HG03571 (cell line): Measurements from ENCODE around the gene SHROOM3.

ENCODE experiments used
- ATAC-seq: cut with Tn5 transposase; IDR thresholded peaks from one replicate; pipeline ENCODE4 v1.9.1; 2021; ENCODE audit not compliant: unreplicated experiment

SHROOM3 gene

DNA sequence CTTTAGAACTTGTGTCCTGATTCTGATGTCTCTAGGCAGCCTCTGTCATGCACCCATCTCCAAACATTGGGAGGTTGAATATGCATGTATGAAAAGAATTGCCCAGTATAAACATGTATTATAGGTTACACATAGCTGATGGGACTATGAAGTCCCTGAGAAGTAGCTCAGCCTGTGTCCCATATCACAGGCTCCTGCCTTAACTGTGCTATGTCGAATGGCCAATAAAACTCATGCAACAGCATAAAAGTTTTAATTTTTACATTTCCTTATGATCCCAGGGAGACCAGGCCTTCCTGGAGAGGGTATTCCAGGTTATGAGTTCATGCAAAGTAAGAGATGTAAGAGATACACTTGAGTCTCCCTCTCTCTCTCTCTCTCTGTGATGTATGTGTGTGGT, 217.4 kb downstream of the SHROOM3 start:
- ATAC-seq = no peak

DNA sequence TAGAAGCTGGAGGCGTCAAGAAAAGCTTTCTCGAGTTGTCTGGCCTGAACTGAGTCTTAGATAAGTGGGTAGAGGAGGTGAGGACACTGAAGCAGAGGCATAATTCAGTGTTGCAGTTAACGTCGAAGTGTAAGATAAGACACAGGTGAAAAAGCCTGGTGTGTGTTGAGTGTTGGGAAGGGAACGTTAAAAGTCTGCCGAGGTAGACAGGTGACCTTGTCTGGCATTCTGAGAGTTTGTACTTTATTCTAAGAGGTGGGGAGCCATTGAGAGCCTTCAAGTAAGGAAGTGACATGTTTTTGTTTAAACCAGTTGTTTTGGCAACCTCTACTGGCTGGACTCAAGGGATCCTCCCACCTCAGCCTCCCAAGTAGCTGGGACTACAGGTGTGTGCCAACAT, 219.1 kb downstream of the SHROOM3 start:
- no peak for ATAC-seq

DNA sequence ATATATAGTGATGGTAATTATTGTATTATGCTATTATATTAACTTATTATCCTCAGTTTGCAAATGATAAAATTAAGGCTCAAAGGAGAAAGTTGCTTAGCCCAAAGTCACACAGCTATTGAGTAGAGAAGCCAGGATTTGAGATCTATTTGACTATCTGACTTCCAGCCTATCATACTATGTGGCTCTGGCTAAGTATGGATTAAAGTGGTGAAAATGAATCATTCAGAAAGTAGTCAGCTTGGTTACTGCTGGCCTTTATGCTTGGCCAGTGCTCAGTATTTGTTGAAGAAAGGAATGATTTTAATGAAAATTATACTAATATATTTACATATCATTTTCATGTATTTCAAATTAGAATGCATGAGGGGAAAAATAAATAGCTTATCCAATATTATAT, 219.8 kb downstream of the SHROOM3 start:
- no peak for ATAC-seq

DNA sequence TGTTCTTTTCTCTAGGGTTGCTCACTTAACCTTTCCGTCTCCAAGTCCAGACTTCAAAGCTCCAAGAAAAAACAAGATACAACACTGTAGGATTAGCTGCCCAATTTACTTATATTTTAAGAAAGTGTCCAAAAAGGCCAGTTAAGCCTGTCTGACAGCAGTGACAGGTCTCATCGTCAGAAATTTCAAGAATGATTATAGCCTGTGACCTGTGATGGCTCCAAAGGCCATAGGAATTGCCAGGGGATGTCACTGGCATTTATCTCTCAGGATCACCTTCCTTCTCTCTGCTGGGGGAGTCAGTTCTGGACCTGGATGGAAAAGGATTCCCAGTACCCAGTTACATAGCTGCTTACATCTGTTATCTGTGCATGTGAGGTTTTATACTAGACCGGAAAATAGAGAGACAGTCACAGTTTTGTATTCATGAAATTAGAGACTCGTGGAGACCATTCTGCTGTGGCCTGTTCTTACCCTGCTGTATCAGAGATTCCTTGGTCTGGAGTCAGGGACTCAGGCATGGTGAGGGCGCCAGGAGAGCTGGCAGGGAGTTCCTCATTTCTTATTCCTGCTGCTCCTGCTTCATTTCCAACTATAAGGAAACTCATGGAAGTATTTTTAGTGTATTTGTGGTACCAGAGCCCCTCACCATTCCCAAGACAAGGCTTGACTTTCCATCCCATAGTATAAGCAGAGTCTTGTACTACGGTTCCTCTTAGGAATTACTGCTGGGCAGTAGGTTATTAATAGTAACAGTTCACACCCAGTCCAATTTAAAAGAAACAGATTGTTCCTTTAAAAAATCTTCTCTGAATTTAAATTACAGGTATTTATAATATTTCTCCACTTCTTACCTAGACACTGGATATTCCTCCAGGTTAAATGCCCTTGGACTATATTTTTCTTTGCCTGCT, 220.8 kb downstream of the SHROOM3 start:
- ATAC-seq = no peak

DNA sequence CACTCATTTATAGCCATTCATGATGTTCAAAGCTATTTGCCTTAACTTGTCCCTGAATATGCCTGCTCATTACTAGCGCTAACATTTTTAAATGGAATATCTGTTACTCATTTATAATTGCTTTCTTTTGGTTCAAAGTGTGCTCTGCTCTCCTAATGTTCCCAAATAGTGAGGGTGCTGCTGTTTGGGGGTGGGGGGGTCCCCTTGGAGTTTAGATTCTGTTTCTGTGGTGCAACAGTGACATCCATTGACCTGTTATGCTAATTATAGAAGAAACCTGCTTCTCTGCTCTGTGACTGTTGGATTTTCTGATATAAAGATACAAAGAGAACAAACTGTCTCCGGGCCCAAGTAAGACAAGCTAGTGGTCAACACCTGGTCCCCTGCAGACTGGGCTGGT, 222.4 kb downstream of the SHROOM3 start:
- ATAC-seq = no peak

DNA sequence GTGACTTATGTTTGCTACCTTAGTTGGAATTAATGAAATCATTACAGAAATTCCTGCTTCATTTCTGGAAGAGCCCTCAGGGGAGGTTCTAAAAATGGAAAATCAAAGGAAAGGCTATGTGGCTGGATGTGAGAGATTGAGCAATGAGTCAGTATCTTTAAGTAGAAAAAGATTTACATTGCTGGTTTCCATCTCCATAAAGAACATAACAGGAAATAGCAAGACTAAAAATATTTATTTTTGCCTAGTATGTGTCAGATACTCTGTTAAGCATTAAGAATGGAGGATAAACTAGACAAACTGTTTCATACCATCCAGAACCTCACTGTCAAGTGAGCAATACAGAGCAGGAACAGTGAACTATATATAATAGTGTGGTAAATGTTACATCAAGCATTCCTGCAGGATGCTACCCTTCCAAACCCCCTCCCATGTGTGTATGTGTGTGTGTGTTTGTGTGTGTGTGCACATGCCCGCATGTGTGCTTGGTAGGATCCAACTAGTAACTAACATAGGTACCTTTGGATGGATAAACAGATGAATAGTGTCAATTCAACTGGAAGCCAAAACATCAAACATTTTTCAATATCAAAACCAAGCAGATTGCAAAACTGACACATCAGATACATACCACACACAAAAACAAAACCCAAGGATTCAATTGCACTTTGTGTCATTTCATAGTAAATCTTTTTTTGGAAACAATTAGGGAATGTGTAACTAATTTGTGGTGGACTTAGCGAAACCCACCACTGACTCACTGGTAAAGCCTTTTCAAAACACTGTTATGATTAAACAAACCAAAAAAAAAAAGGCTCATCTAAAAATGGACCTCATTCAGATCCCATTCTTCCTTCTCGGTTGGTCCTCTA, 223.4 kb downstream of the SHROOM3 start:
- no peak for ATAC-seq

DNA sequence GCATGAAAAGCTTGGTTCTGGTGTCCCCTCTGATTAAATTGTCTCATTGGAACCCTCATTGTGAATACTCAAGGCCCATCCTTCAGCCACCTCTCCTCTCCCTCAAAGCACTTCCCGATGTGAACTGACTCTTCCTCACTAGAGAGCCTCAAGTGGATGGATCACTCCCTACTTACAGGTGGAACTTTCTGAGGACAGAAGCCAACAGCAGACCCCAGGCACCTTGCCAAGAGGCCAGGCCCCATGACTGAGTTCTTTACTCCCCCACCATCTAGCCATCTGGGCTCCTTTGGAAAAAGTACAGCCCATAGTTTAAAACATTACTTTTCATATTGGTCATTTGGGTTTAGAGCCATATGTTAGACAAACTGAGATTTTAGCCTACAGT, 224.1 kb downstream of the SHROOM3 start:
- no peak for ATAC-seq

DNA sequence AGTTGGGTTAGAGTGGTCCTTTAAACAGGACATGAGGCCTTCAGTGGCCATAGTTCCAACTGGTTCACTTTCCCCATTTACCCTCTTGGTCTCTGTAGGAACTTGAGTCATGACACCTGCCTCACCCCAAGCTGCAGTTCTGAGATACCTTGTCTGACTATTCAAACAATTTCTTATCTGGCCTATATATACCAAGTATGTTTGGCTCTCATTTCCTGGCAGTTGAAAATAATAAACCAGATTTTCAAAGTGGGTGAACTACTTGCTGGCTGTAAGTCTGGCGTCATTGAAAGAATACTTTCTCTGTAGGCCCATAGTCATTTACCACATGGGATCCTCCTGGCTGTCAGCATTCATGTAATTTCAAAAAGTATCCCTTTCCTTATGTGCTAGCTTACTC, 228.8 kb downstream of the SHROOM3 start:
- ATAC-seq = no peak

DNA sequence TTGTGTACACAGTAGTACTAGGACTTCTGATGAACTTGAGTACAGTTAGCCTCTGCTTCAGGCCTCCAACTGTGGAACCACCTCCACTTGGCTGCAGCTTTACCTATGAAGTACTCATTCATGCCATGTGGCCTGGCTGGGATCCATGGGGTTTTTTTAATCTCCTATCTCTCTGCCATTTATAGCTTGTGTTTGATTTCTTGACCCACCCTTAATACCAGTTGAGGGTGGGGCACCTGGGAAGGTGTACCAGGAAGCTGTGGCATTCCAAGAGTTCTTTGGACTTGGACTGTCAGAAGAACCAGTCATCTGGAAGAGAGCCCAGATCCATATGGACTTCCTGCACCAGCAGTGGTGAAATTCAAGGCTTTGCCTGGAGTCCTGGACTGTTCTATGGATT, 230.1 kb downstream of the SHROOM3 start:
- ATAC-seq = no peak

DNA sequence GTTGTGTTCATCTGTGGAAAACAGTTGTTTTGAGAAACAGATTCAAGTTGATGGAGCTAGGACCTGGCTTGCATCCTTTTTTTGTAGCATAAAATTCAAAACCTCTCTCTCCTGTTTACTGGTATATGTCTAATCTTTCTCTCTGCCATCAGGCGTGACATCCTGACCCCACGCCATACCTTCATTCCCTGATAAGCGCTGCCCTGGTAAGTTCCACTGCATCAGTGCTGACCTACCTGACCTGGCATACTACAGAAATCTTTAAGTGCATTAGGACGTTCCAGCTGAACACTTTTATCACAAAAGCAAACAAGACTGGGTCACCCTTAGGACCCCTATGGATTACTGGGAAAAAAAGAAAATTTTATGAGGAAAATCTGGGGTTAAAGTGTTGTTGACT, 230.7 kb downstream of the SHROOM3 start:
- no peak for ATAC-seq

DNA sequence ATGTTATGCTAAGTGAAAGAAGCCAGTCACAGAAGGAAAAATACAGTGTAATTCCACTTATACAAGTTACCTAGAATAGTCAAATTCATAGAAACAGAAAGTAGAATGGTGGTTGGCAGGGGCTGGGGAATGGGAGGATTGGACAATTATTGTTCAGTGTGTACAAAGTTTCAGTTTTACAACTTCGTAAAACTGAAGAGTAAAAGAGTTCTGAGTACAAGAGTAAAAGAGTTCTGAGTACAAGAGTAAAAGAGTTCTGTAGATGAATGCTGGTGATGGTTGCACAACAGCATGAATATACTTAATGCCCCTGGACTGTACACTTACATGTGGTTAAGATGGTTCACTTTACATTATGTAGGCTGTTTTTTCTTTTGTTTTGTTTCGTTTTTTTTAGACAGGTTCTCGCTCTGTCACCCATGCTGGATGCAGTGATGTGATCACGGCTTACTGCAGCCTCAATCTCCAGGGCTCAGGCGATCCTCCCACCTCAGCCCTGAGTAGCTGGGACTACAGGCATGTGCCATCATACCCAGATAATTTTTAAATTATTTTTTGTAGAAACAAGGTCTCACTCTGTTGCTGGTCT, 232.0 kb downstream of the SHROOM3 start:
- ATAC-seq = no peak

DNA sequence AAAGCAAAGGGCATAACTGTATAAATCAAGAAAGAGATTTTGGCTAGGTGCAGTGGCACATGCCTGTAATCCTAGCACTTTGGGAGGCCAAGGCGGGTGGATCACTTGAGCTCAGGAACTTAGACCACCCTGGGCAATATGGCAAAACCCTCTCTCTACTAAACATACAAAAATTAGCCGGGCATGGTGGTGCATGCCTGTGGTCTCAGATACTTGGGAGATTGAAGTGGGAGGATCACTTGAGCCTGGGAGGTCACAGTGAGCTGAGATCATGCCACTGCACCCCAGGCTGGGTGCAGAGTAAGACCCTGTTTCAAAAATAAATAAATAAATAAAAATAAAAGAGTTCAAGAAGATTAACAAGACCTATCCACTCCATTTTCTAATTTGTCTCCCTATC, 235.6 kb downstream of the SHROOM3 start:
- no peak for ATAC-seq

DNA sequence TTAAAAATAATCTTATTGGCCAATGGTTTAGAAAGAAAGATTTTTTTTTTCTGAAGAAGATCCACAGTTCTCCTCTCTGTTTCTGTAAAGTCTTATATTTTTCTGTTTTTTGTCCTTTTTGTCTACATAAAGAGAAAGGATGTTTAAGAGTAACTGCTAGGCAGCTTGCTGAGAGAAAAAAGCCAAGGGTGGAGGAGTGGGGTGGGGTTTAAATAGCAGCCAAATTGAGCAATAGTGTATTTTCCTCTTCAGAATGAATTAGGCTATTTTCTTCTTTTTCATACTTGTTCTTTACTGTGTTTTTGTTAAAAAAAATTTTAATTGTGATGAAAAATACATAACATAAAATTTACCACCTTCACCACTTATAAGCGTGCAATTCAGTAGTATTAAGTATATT, 238.3 kb downstream of the SHROOM3 start:
- no peak for ATAC-seq

DNA sequence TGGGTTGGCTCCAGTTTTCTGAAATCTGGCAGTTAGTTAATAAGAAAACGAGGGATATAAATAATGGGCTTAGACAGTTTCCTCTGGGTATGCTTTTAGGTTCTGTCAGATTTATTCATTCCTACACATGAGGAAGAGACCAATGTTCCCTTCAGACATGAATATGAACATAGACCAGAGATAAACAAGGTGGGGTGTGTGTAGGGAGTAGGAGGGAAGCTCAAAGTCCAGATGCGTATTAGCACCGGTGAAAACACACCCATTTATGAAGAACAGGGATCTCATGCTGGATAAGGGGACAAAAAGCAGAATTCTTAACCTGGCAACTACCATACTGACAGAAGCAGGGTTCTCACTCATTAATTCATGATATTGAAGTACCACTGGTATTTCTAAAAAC, 240.0 kb downstream of the SHROOM3 start:
- no peak for ATAC-seq

DNA sequence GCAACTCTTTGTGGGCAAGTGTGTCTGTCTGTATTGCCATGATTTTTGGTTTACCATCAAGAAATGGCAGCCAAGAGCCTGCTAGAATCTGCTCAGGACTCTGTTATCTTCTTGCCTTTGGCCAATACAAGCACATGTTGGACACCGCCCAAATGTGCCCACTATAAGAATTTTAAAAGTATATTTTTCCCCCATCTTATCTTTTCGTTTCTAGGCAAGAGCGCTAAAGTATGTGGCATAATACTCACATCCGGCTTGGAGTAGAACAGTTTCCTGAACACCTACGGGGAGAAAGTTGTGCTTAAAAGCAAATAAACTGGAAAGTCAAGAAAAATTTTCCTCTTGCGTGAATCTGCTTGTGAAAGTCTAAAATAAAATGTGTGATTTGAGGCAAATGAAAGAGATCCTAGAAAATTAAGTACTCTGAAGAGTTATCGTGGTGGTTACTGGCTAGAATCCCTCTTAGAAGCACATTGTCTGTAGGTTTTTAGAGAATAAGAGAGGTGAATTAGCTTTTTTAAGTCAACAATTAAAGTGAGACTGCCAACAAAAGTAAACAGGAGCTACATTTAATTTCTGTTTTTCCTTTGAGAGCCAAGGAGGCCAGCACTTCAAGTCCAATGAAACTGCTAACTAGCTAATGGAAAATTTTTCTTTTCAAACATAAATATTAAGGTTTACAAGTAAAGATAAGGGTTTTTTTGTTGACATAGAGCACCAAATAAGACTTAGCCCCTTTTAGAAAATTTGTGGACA, 242.7 kb downstream of the SHROOM3 start:
- no peak for ATAC-seq

DNA sequence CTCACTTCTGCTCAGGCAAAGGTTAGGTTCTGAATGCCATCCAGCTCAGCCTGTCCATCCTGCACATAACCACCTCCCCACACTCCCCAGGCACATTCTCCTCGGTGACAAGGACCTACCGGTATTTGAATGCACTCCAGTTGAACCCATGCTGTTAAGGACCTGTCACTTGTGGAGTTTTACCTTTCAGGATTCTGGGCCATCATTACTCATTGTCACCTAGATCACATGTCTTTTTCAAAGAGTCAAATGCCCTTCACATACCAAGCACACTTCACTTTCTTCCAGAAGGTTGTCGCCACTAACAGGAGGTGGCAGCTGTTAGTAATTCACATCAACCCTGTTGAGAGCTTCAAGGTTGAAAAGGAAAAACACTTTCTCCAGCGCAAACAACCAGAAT, 244.7 kb downstream of the SHROOM3 start:
- ATAC-seq = no peak

DNA sequence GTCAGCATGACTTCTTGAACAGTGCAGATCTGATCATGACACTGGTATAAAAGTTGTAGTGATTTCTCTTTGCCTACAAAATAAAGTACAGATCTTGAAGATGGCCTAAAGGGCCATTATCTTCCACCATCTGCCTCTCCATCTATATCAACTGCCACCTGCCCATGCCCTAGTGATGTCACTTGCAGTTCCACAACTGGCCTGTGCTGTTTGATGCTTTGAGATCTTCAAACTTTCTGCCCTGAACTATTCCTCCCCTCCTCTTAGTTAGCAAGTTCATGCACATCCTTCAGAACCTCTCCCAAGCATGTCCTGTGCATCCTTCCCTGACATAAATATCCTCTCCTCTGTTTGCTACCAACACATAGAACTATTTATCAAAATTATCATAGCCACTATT, 245.9 kb downstream of the SHROOM3 start:
- no peak for ATAC-seq

DNA sequence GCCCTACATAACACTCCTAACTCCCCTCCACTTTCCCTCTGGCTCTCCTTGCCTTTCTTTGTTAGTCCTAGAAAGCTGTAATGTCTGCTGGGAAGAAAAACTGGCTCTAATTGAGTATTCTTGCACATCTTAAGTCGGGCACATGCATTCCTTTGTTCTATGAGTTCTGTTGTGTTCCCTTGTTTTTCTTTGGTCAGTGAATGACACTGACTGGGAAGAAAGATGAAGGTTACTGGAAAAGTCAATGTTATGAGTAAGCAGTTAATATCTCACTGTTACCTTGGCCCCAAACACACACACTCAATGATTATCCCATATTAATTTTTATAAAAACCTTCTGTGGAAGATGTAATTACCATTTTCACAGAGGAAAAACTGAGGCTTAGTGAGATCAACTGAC, 247.0 kb downstream of the SHROOM3 start:
- no peak for ATAC-seq

DNA sequence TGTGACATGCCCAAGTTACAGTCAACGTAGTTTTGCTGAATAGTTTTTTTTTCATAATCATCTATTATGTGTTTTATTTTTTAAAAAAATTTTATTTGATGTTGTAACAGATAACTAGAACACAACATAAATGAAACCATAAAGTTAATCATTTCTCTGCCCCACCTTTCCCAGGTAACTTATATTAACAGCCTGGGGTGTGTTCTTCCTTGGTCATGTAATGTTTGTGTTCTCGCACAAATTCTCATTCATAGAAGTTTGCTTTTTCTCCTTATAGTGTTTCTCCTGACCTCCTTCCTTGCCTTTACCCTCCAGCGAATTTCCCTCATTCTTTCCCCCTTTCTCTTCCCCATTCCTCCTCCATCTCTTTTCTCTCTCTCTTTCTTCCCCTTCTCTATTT, 248.1 kb downstream of the SHROOM3 start:
- ATAC-seq = no peak

DNA sequence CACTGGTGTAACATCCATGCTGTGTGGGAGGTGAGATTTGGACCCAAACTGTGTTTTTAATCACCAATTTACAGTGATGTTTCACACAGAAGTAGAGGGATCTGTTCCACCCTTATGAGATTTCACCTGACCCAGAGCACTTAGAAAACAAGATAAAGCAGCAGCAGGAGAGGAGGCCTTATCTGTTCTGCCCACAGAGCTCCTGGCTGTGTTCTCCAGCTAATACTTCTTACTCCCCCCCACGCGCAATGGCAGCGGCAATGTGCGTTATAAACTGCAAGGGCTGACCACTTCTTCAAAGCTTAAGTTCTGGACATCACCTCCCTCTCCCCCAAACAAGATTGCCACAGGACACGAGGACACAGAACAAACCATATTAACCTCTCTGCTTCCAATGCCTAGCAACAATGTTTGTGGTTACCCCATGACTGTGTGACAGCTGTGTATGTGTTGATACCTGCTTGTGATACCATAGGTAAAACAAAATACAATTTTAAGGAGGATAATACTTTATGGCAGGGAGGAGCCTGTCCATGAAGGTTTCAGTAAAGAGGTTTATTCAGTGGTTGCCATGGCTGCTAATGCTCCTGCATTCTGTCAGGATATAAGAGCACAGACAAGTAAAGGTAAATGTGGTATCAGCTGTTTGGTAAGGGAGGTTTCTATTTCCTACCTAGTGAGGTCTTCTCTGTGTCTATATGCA, 252.9 kb downstream of the SHROOM3 start:
- ATAC-seq = no peak
